ENCODE data around the gene VEZF1.

- TF ChIP-seq CTCF (conservative IDR thresholded peaks at IDR 0.05; ENCODE audit: low read depth, low read length) = no peak
- TF ChIP-seq EZH2 (IDR thresholded peaks at IDR 0.05; ENCODE audit: borderline replicate concordance, low read depth, low read length, poor library complexity, severe bottlenecking) = no peak
Measured at GRCh38 chr17:57939797-57940196, 48.3 kb downstream of the VEZF1 start.

All from A673 (cell line).